H1 (cell line): ENCODE data around the gene RSAD2. TPM values are rescaled to one million over a fixed set of nuclear protein-coding genes. Genes with fewer than 3 reads are reported as not detected.

Experiments used
- CTCF ChIA-PET: fragments of 300-600 bp; sonication (Branson Sonifier 250); formaldehyde crosslinking; loops from one replicate; lab custom pipeline; 2021; ENCODE audit not compliant: partially characterized antibody; lab: Charles Lee
- POLR2A ChIA-PET: fragments of 300-600 bp; sonication (Branson Sonifier 250); formaldehyde crosslinking; loops from one replicate; lab custom pipeline; 2021; ENCODE audit warnings: inconsistent platforms; ENCODE audit not compliant: partially characterized antibody; lab: Charles Lee
- DNase-seq, 2 experiments: peaks; one replicate each; pipeline versions ENCODE4 v3.0.0 to v3.0.0-alpha.2; 2010 to 2022; ENCODE audit warnings: low spot score in 2 of 2, low read depth in 1 of 2, mixed read lengths in 1 of 2
- FAIRE-seq: peaks from 2 replicates; lab custom pipeline; 2011; peaks lifted over from hg19 to GRCh38; lab: Jason Lieb, UNC
- H2AFZ ChIP-seq: 2 replicates; pipeline ENCODE4 v1.8.1; 2012; ENCODE audit warnings: low read length, inconsistent platforms
- H2AK5ac ChIP-seq: 2 replicates; pipeline ENCODE4 v1.6.1; 2013; ENCODE audit warnings: low read depth, low read length
- H2BK120ac ChIP-seq: replicated peaks from 2 replicates; pipeline ENCODE3; 2013; ENCODE audit warnings: low read depth, low read length, inconsistent platforms
- H2BK12ac ChIP-seq: 2 replicates; pipeline ENCODE4 v1.6.1; 2013; ENCODE audit warnings: low read depth, low read length
- H2BK15ac ChIP-seq: 2 replicates; pipeline ENCODE4 v1.6.1; 2013; ENCODE audit warnings: low read length
- H2BK20ac ChIP-seq: 2 replicates; pipeline ENCODE4 v1.6.1; 2013; ENCODE audit warnings: low read length
- H2BK5ac ChIP-seq: 2 replicates; pipeline ENCODE4 v1.6.1; 2013; ENCODE audit warnings: low read depth, low read length
- H3K14ac ChIP-seq: 2 replicates; pipeline ENCODE4 v1.6.1; 2013; ENCODE audit warnings: inconsistent platforms; ENCODE audit not compliant: insufficient read length
- H3K18ac ChIP-seq: 2 replicates; pipeline ENCODE4 v1.6.1; 2013; ENCODE audit warnings: low read length; ENCODE audit errors: extremely low read depth
- H3K23ac ChIP-seq: 2 replicates; pipeline ENCODE4 v1.6.1; 2013; ENCODE audit warnings: inconsistent platforms; ENCODE audit not compliant: insufficient read length
- H3K23me2 ChIP-seq: 2 replicates; pipeline ENCODE4 v1.6.1; 2013; ENCODE audit warnings: low read depth, low read length
- H3K27ac ChIP-seq: 2 replicates; pipeline ENCODE4 v1.6.1; 2011; ENCODE audit warnings: low read depth, low read length, inconsistent platforms
- H3K27me3 ChIP-seq, 4 experiments: replicated peaks in 1 of 4; 1 replicate in 1 of 4; 2 replicates in 3 of 4; pipeline versions ENCODE4 v1.6.1 to v1.8.1; 2011 to 2013; ENCODE audit warnings: low read length in 3 of 4, mild to moderate bottlenecking in 3 of 4, inconsistent platforms in 2 of 4, mixed read lengths in 2 of 4, moderate library complexity in 1 of 4; ENCODE audit not compliant: control insufficient read depth in 3 of 4, insufficient read depth in 3 of 4; ENCODE audit errors: extremely low read depth in 1 of 4
- H3K36me3 ChIP-seq, 4 experiments: 2 replicates each; pipeline versions ENCODE4 v1.6.1 to v1.8.1; 2011 to 2013; ENCODE audit warnings: mild to moderate bottlenecking in 4 of 4, low read length in 3 of 4, moderate library complexity in 2 of 4, control low read depth in 1 of 4, inconsistent platforms in 1 of 4; ENCODE audit not compliant: insufficient read depth in 4 of 4, control insufficient read depth in 2 of 4
- H3K4ac ChIP-seq: replicated peaks from 2 replicates; pipeline ENCODE3; 2013; ENCODE audit warnings: low read length, low read depth, mixed read lengths, inconsistent platforms; ENCODE audit not compliant: insufficient read length
- H3K4me1 ChIP-seq, 4 experiments: replicated peaks in 1 of 4; 1 replicate in 1 of 4; 2 replicates in 3 of 4; pipeline versions ENCODE4 v1.6.1 to v1.8.1; 2011 to 2013; ENCODE audit warnings: low read length in 3 of 4, inconsistent platforms in 2 of 4, mixed read lengths in 1 of 4; ENCODE audit not compliant: insufficient read depth in 4 of 4, control insufficient read depth in 3 of 4
- H3K4me2 ChIP-seq, 2 experiments: 2 replicates each; pipeline versions ENCODE4 v1.6.1 to v1.8.1; 2011 to 2013; ENCODE audit warnings: low read depth in 2 of 2, low read length in 2 of 2, control low read depth in 1 of 2, inconsistent platforms in 1 of 2, mild to moderate bottlenecking in 1 of 2; ENCODE audit not compliant: insufficient read depth in 1 of 2
- H3K4me3 ChIP-seq, 4 experiments: fragments of 200-600, 300-600 bp in 1 of 4; sonication (generic), shearing (Covaris generic), sonication (Bioruptor Twin) in 1 of 4; 2 replicates each; pipeline versions ENCODE4 v1.5.1 to v1.8.1; 2011 to 2016; ENCODE audit warnings: low read length in 4 of 4, low read depth in 3 of 4, control low read depth in 2 of 4, inconsistent platforms in 2 of 4, mild to moderate bottlenecking in 2 of 4, mixed read lengths in 1 of 4, moderate library complexity in 1 of 4; ENCODE audit not compliant: insufficient read depth in 2 of 4; ENCODE audit errors: extremely low read depth in 1 of 4
- H3K56ac ChIP-seq: replicated peaks from 2 replicates; pipeline ENCODE3; 2013; ENCODE audit warnings: low read depth, mild to moderate bottlenecking, mixed read lengths, low read length, inconsistent platforms; ENCODE audit not compliant: insufficient read length
- H3K79me1 ChIP-seq: 2 replicates; pipeline ENCODE4 v1.6.1; 2013; ENCODE audit warnings: low read depth, low read length, control low read depth
- H3K79me2 ChIP-seq, 2 experiments: 2 replicates each; pipeline versions ENCODE4 v1.6.1 to v1.8.1; 2012 to 2013; ENCODE audit warnings: low read length in 2 of 2, mild to moderate bottlenecking in 2 of 2, inconsistent platforms in 1 of 2; ENCODE audit not compliant: insufficient read depth in 2 of 2, control insufficient read depth in 1 of 2
- H3K9ac ChIP-seq, 4 experiments: replicated peaks in 1 of 4; 1 replicate in 1 of 4; 2 replicates in 3 of 4; pipeline versions ENCODE4 v1.6.1 to v1.8.1; 2011 to 2013; ENCODE audit warnings: low read depth in 3 of 4, low read length in 3 of 4, control low read depth in 2 of 4, mild to moderate bottlenecking in 2 of 4, moderate library complexity in 2 of 4, inconsistent platforms in 1 of 4; ENCODE audit errors: extremely low read depth in 1 of 4
- H3K9me3 ChIP-seq, 2 experiments: 2 replicates each; pipeline versions ENCODE4 v1.6.1 to v1.8.1; 2012 to 2013; ENCODE audit warnings: mild to moderate bottlenecking in 2 of 2, moderate library complexity in 2 of 2, control low read depth in 1 of 2, inconsistent platforms in 1 of 2, low read depth in 1 of 2, low read length in 1 of 2, mixed read lengths in 1 of 2; ENCODE audit not compliant: insufficient read depth in 2 of 2
- H4K20me1 ChIP-seq, 2 experiments: replicated peaks in 1 of 2; 2 replicates each; pipeline versions ENCODE3 to v1.8.1; 2011 to 2013; ENCODE audit warnings: inconsistent platforms in 2 of 2, low read length in 2 of 2, mild to moderate bottlenecking in 1 of 2; ENCODE audit not compliant: insufficient read depth in 2 of 2, control insufficient read depth in 1 of 2
- H4K5ac ChIP-seq: 2 replicates; pipeline ENCODE4 v1.6.1; 2013; ENCODE audit warnings: low read length, low read depth, mixed read lengths, inconsistent platforms; ENCODE audit not compliant: insufficient read length
- H4K8ac ChIP-seq: 2 replicates; pipeline ENCODE4 v1.8.0; 2013; ENCODE audit warnings: mild to moderate bottlenecking, moderate library complexity, low read length, inconsistent platforms; ENCODE audit not compliant: insufficient read depth; ENCODE audit errors: extremely low read depth
- H4K91ac ChIP-seq: replicated peaks from 2 replicates; pipeline ENCODE3; 2013; ENCODE audit warnings: low read length, mixed read lengths, inconsistent platforms; ENCODE audit not compliant: insufficient read length
- ATF3 ChIP-seq: IDR thresholded peaks from 2 replicates; pipeline ENCODE4 v1.6.1; 2011; ENCODE audit warnings: low read depth, mild to moderate bottlenecking, low read length; ENCODE audit not compliant: insufficient read depth
- BRCA1 ChIP-seq: IDR thresholded peaks from 2 replicates; pipeline ENCODE4 v1.6.1; 2012; ENCODE audit warnings: low read depth, low read length, improper control_type of control experiment
- EGR1 ChIP-seq: IDR thresholded peaks from 2 replicates; pipeline ENCODE4 v1.6.1; 2011; ENCODE audit warnings: low read depth, low read length, borderline replicate concordance
- EP300 ChIP-seq, 2 experiments: IDR thresholded peaks; 1 replicate in 1 of 2; 2 replicates in 1 of 2; pipeline ENCODE4 v1.6.1; 2011 to 2012; ENCODE audit warnings: low read depth in 2 of 2, low read length in 2 of 2, mild to moderate bottlenecking in 2 of 2, borderline replicate concordance in 1 of 2, inconsistent platforms in 1 of 2, moderate library complexity in 1 of 2
- EZH2 ChIP-seq: fragments of 200-600 bp; sonication (generic); IDR thresholded peaks from 2 replicates; pipeline ENCODE4 v1.7.1; 2012; ENCODE audit warnings: low read depth, mild to moderate bottlenecking, moderate library complexity, low read length, inconsistent platforms; ENCODE audit not compliant: severe bottlenecking
- FOSL1 ChIP-seq: IDR thresholded peaks from 2 replicates; pipeline ENCODE4 v1.6.1; 2011; ENCODE audit warnings: mild to moderate bottlenecking, low read depth, low read length, moderate library complexity; ENCODE audit not compliant: insufficient read depth
- JUN ChIP-seq: IDR thresholded peaks from 2 replicates; pipeline ENCODE4 v1.6.1; 2011; ENCODE audit warnings: low read depth, mild to moderate bottlenecking, improper control_type of control experiment, low read length
- MAFK ChIP-seq: IDR thresholded peaks from 2 replicates; pipeline ENCODE4 v1.6.1; 2012; ENCODE audit warnings: low read depth, mild to moderate bottlenecking, improper control_type of control experiment, low read length
- NRF1 ChIP-seq: IDR thresholded peaks from 2 replicates; pipeline ENCODE4 v1.6.1; 2011; ENCODE audit warnings: mild to moderate bottlenecking, low read depth, low read length, improper control_type of control experiment
- SIX5 ChIP-seq: IDR thresholded peaks from 2 replicates; pipeline ENCODE4 v1.6.1; 2011; ENCODE audit warnings: mild to moderate bottlenecking, low read depth, low read length
- SRF ChIP-seq: IDR thresholded peaks from 2 replicates; pipeline ENCODE4 v1.6.1; 2011; ENCODE audit warnings: mild to moderate bottlenecking, low read depth, low read length, moderate library complexity
- TAF1 ChIP-seq: IDR thresholded peaks from 2 replicates; pipeline ENCODE4 v1.6.1; 2011; ENCODE audit warnings: mild to moderate bottlenecking, low read depth, low read length
- TEAD4 ChIP-seq: IDR thresholded peaks from 2 replicates; pipeline ENCODE4 v1.6.1; 2012; ENCODE audit warnings: low read depth, low read length, inconsistent platforms, mixed read lengths
- WGBS, 2 experiments: shearing (Covaris generic) in 1 of 2; methylation state at CpG; one replicate each; pipeline versions ENCODE4 v1.1.6 to v1.1.7; 2013 to 2015; ENCODE audit warnings: low lambda C conversion rate in 2 of 2, mixed read lengths in 2 of 2, inconsistent platforms in 1 of 2, low coverage in 1 of 2, missing lambda C conversion rate in 1 of 2; ENCODE audit not compliant: insufficient replicate concordance in 2 of 2, insufficient coverage in 1 of 2, insufficient read length in 1 of 2; ENCODE audit errors: extremely low coverage in 1 of 2, missing lambda C conversion rate in 1 of 2; 5-methylcytosine and 5-hydroxymethylcytosine counted together
- polyA plus RNA-seq, 7 experiments: library from polyadenylated mRNA; depleted of rRNA in 3 of 7; stranded (reverse) in 5 of 7; unstranded in 2 of 7; fragments of >200 nt in 5 of 7; fragments of 200-250 nt in 2 of 7; gene quantifications; 1 replicate in 5 of 7; 2 replicates in 1 of 7; 4 replicates in 1 of 7; pipeline versions ENCODE4 v1.2.1 to v1.2.3, GENCODE V29; 2011 to 2013; ENCODE audit warnings: missing spikeins in 2 of 7, mixed read lengths in 2 of 7
- total RNA-seq: library from RNA; stranded (reverse); fragmentation: NEBNext Ultra II Directional; extraction: Animal tissue kit (Norgen Biotek cat#: 25700); gene quantifications from 2 replicates; pipeline ENCODE4 v1.2.1, GENCODE V29; 2021

The RSAD2 gene
- total and polyA plus RNA-seq, 2 of the 8 experiments (the other 6 are each of a cell fraction or from before 2014, with no cell fraction given) = not detected

- no peak overlapping the region for H4K91ac ChIP-seq
- no peak overlapping the region for H2AK5ac ChIP-seq
- no peak overlapping the region for H3K23ac ChIP-seq
- H2BK12ac ChIP-seq = no peak overlapping the region
- H3K4me1 ChIP-seq = peaks cover 0 to 5% (median 2%) of the 10 kb centered on the region in 4 experiments; a peak in 5 of 7 replicates
- 81% methylated on average over 8 of the region's 8 CpGs; no CpG with 5 or more reads in 1 of the 2 experiments for WGBS, 2 experiments
- FAIRE-seq = no peak
- H2BK120ac ChIP-seq = no peak overlapping the region
- H4K5ac ChIP-seq = no peak overlapping the region
- no peak overlapping the region for H4K8ac ChIP-seq
- DNase-seq = no peak
- H3K9me3 ChIP-seq = peaks cover 0 to 11% of the 10 kb centered on the region in 2 experiments; a peak in 2 of 4 replicates
- H4K20me1 ChIP-seq = peaks cover 0 to 2% of the 10 kb centered on the region in 2 experiments
- no peak overlapping the region for H2BK15ac ChIP-seq
- H3K56ac ChIP-seq = no peak overlapping the region
- no peaks in the 10 kb centered on the region for H3K79me2 ChIP-seq
- H3K27ac ChIP-seq = no peak overlapping the region
- H3K14ac ChIP-seq = no peak overlapping the region
- no peak overlapping the region for H2AFZ ChIP-seq
- no peak overlapping the region for H2BK5ac ChIP-seq
- H3K79me1 ChIP-seq = no peaks in the 10 kb centered on the region
- POLR2A ChIA-PET = no interaction called here
- CTCF ChIA-PET = interaction anchor here (1.0 to 2.2 kb wide), 3 partner anchors 17 to 180 kb away, joined by 4 to 9 read pairs (median 4); no protein-coding TSS in a partner anchor
- no peak overlapping the region for H3K9ac ChIP-seq
- H3K36me3 ChIP-seq = peaks cover 0 to 5% (median 0%) of the 10 kb centered on the region in 4 experiments; a peak in 1 of 8 replicates
- peak overlapping the region in 1 of 2 experiments; percentile 76; a peak in 1 of 4 replicates for H3K4me2 ChIP-seq
- peaks cover 9 to 37% (median 23%) of the 10 kb centered on the region in 4 experiments for H3K27me3 ChIP-seq
- no peak overlapping the region; a peak in 1 of 8 replicates for H3K4me3 ChIP-seq
- no peak overlapping the region for H3K4ac ChIP-seq
- no peak overlapping the region for H2BK20ac ChIP-seq
- H3K18ac ChIP-seq = no peak overlapping the region
- H3K23me2 ChIP-seq = peaks cover 9% of the 10 kb centered on the region
- TF ChIP-seq ATF3 = no peak
- no peak for TF ChIP-seq BRCA1
- no peak for TF ChIP-seq EGR1
- no peak for TF ChIP-seq SRF
- TF ChIP-seq MAFK = no peak
- TF ChIP-seq TAF1 = no peak
- no peak for TF ChIP-seq SIX5
- no peak for TF ChIP-seq TEAD4
- no peak for TF ChIP-seq JUN
- TF ChIP-seq EZH2 = no peak
- no peak for TF ChIP-seq EP300 (IDR thresholded peaks at IDR 0.05; ENCODE audit: borderline replicate concordance in 1 of 2, low read depth in 2 of 2, low read length in 2 of 2)
- TF ChIP-seq NRF1 = no peak
- no peak for TF ChIP-seq FOSL1
Observed at GRCh38 chr2:6864231-6864754, 13.3 kb upstream of the RSAD2 start.
